Measurements from ENCODE around the gene DFFA.
"Not testable (repeated sequence)": the region's sequence is repeated elsewhere in the genome, so short reads cannot be mapped to it uniquely, and the experiment has no call there.

Gene DFFA

DNA sequence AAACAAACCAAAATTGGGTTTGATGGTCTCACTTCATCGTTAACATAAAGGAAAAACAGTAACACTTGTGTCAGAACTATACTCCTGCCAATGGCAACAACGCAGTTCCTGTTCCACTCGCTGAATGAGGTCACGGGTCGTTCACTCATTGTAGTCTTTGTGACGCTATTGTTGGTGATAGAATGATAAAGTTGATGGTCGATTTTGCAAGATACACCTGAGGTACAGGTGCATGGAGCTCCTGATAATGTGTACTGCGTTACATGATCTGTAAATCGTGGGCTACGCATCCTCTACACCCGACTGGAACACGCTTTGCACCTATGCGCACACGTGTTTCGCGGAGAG lies 42.5 kb downstream of the DFFA start:
- DNase-seq (ENCODE audit: low spot score): no peak

DNA sequence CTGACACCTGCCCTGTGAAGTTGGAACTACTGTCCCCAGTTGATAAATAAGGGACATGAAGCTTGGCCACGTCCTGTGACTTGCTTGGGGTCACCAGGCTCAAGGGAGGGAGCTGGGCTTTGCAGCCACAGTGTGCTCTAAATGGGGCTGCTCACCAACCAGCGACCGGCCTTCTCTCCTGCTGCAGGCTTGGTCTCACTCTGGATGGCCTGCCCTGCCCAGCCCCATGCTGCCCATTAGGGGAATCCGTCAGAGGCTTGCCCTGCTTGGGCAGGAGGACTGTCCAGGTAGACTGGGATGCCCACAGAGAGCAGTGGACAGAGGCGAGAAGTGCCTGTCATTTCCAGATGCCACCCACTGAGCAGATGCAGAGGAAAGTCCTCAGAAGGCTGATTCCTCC lies 43.3 kb downstream of the DFFA start:
- DNase-seq (ENCODE audit: low spot score): no peak

DNA sequence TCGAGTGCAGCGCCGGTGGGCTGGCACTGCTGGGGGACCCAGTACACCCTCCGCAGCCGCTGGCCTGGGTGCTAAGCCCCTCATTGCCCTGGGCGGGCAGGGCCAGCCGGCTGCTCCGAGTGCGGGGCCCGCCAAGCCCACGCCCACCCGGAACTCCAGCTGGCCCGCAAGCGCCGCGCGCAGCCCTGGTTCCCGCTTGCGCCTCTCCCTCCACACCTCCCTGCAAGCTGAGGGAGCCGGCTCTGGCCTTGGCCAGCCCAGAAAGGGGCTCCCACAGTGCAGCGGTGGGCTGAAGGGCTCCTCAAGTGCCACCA lies 45.8 kb downstream of the DFFA start:
- not testable (repeated sequence) for DNase-seq (ENCODE audit: low spot score)

DNA sequence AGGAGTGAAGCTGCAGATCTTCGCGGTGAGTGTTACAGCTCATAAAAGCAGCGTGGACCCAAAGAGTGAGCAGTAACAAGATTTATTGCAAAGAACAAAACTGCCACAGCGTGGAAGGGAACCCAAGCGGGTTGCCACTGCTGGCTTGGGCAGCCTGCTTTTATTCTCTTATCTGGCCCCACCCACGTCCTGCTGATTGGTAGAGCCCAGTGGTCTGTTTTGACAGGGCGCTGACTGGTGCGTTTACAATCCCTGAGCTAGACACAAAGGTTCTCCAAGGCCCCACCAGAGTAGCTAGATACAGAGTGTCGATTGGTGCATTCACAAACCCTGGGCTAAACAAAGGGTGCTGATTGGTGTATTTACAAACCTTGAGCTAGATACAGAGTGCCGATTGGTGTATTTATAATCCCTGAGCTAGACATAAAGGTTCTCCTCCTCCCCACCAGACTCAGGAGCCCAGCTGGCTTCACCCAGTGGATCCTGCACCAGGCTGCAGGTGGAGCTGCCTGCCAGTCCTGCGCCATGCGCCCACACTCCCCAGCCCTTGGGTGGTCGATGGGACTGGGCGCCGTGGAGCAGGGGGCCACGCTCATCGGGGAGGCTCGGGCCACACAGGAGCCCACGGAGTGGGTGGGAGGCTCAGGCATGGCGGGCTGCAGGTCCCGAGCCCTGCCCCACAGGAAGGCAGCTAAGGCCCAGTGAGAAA lies 46.3 kb downstream of the DFFA start:
- DNase-seq (ENCODE audit: low spot score): not testable (repeated sequence)

DNA sequence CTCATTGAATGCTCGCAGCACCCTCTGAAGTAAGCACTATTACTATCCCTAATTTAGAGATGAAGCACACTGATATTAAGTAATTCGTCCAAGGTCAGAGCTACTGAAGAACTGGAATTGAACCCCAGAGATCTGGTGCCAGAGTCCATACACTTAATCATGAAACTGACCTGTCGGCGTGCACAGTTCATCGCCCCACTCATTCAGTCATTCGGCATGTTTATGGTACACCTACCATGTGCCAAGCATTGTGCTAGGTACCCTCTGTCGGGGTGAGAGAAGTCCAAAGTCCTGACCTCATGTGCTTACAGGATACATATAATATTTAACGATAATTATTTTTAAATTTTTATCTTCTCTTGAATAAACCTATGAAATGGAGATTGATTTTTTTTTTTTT lies 47.7 kb downstream of the DFFA start:
- no peak for DNase-seq (ENCODE audit: low spot score)

DNA sequence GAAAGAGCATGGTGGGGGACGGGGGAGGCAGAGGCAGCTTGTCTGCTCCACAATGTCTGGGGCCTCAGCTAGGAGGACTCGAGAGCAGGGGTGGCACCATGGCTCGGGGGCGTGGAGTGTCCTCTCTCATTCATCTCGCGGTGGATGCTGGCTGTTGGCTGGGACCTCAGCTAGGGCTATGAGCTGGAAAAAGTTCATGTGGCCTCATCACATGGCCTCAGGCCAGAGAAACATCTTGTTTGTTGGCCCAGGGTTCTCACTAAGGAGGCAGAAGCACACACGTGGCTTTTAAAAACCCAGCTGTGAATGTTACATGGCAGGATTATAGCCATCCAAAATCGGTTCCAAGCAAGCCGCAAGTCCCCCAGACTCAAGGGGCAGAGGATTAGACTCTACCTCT lies 48.3 kb downstream of the DFFA start:
- DNase-seq (ENCODE audit: low spot score): no peak

DNA sequence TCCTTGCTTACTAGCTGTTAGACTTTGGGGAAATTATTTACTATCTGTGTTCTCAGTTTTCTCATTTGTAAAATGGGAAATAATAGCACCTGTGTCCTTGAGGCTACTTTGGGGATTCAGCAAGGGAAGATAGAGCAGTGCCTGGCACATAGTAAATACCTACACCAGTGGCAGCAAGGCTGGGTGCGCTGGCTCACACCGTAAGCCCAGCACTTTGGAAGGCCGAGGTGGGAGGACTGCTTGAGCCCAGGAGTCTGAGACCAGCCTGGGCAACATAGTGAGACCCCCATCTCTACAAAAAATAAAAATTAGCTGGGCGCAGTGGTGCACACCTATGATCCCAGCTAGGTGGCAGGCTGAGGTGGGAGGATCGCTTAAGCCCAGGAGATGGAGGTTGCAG lies 50.7 kb downstream of the DFFA start:
- DNase-seq (ENCODE audit: low spot score): no peak

DNA sequence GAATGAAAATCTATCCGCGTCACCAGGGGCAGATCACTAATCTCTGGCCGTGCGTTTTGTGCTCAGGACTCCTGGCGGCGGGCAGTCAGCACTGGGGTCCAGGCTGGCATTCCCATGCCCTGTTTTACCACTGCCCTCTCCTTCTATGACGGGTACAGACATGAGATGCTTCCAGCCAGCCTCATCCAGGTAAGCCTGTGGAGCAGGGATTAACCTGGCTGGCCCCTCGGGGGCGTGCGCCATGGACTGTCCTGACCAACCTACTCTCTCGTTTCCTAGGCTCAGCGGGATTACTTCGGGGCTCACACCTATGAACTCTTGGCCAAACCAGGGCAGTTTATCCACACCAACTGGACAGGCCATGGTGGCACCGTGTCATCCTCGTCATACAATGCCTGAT lies 53.0 kb downstream of the DFFA start:
- DNase-seq (ENCODE audit: low spot score): no peak

DNA sequence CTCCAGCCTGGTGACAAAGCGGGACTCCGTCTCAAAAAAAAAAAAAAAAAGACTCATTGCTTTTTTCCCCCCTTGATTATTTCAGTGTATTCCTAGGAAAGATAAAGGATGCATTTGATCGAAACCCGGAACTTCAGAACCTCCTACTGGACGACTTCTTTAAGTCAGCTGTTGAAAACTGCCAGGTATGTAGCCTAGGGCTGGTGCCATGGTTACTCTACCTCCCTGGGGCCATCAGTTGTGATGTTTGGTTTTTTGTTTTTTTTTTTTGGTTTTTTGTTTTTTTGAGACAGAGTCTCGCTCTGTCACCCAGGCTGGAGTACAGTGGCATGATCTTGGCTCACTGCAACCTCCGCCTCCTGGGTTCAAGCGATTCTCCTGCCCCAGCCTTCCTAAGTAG lies 53.6 kb downstream of the DFFA start:
- DNase-seq (ENCODE audit: low spot score): not testable (repeated sequence)

DNA sequence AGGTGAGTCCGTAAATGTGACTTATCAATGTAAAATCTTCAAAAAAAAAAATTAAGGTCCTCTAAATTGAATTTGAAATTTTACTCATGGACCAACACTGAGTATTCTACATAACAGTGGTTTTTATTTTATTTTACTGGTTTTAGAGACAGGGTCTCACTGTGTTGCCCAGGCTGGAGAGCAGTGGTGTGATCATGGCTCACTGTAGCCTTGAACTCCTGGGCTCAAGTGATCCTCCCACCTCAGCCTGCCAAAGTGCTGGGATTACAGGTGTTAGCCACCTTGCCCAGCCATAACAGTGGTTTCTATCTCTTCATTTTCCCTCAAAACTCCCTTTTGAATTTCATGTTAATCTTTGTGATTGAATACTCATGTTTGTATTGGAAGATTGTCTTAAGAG lies 56.4 kb downstream of the DFFA start:
- not testable (repeated sequence) for DNase-seq (ENCODE audit: low spot score)

DNA sequence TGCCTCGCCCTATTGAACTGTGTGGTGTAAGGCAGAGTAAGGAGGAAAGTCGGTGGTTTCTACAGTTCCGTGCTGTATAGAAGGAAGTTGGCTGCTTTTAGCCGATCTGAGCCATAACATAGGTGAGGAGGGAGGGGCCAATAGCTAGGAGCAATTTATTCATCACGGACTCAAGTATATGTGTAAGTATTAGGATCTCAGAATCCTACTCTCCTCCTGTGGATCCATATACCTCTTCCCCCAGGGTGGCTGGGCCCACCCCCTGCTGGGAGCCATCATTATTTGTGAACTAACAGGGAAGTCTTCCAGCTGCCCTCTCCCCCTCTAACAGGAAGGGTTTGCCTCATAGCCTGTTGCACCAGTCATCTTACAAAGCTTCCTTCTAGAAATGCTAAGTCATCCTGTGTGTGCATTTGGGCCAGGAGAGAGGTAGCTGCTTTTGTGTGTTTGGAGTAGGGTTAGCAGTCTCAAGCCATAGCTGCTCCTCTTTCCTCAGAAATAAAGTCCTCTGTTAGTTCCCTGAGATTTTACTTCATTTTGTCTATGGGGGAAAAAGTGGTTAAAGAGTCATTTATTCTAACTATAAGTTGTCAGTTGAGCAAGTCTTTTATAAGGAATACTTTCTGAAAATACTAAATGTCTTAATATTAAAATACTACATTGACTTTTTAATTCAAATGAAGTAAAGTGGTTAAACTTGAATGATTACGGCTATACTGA lies 57.0 kb downstream of the DFFA start:
- DNase-seq (ENCODE audit: low spot score): peak; percentile 48

DNA sequence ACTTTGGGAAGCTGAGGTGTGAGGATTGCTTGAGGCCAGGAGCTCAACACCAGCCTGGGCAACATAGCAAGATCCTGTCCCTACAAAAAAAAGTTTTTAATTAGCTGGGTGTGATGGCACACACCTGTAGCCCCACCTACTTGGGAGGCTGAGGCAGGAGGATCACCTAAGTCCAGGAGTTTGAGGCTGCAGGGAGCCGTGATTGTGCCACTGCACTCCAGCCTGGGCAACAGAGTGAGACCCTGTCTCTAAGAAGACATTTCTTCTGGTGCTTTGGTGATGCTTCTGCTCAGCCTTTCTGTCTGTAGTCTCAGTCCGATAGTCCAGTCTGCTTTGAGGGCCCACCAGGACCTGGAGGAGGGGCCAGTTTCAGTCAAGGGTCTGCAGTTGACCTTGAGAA lies 65.1 kb downstream of the DFFA start:
- no peak for DNase-seq (ENCODE audit: low spot score)
